ENCODE measurements around the gene NLRC5. TPM values are rescaled to one million over a fixed set of nuclear protein-coding genes. Genes with fewer than 3 reads are reported as not detected.
A peak's percentile ranks its signal among the peaks of the same experiment; 100 is the strongest.

NLRC5 gene
- total RNA-seq, 2 donors from 2014 or later, result 0.64 to 0.97 TPM

DNA sequence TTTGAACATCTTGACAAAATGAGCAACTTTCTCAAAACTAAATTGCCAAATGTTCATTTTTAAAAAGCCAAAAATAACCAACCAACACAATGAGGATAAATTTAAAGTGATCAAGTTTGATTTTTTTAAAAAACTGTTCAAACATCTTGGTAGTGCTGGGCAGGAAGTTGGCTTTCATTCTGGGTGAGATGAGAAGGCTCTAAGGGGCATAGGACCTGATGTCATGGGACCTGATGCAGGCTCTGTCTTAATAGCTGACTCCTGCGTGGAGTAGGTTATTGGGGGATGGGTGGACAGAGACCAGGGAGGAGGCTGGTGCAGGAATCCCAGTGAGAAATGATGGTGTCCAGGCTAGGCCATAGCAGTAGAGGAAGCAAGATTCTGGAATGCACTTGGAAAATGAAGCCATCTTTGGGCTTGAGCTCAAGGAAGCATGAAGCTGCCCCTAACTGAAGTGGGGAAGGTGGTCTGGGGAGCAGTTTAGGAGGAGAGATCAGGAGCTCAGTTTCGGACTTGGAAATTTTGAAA lies 20.4 kb downstream of the NLRC5 start:
- Histone ChIP-seq H3K4me3 (ENCODE audit: low read length) (no peak overlapping the region), H3K27ac (ENCODE audit: low read depth, low read length) (no peak overlapping the region), H3K9me3 (ENCODE audit: control insufficient read depth, low read length) (no peaks in the 10 kb centered on the region), H3K4me1 (ENCODE audit: control insufficient read depth, insufficient read depth, low read length) (no peaks in the 10 kb centered on the region), H3K36me3 (ENCODE audit: control insufficient read depth, insufficient read depth, low read length) (no peaks in the 10 kb centered on the region), H3K9ac (ENCODE audit: extremely low read depth, low read length, poor library complexity, severe bottlenecking) (no peak overlapping the region), H3K27me3 (ENCODE audit: control insufficient read depth, insufficient read depth, low read length, poor library complexity, severe bottlenecking) (no peaks in the 10 kb centered on the region)
- Mint-ChIP-seq H3K27ac (no peak overlapping the region), H3K4me1 (peaks cover 7% of the 10 kb centered on the region), H3K36me3 (ENCODE audit: low read depth) (no peaks in the 10 kb centered on the region), H3K4me3 (no peak overlapping the region), H3K9me3 (no peaks in the 10 kb centered on the region), H3K27me3 (ENCODE audit: insufficient read depth) (no peaks in the 10 kb centered on the region)
- DNase-seq, result no peak
- TF ChIP-seq, protein P1, sequence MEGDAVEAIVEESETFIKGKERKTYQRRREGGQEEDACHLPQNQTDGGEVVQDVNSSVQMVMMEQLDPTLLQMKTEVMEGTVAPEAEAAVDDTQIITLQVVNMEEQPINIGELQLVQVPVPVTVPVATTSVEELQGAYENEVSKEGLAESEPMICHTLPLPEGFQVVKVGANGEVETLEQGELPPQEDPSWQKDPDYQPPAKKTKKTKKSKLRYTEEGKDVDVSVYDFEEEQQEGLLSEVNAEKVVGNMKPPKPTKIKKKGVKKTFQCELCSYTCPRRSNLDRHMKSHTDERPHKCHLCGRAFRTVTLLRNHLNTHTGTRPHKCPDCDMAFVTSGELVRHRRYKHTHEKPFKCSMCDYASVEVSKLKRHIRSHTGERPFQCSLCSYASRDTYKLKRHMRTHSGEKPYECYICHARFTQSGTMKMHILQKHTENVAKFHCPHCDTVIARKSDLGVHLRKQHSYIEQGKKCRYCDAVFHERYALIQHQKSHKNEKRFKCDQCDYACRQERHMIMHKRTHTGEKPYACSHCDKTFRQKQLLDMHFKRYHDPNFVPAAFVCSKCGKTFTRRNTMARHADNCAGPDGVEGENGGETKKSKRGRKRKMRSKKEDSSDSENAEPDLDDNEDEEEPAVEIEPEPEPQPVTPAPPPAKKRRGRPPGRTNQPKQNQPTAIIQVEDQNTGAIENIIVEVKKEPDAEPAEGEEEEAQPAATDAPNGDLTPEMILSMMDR (conservative IDR thresholded peaks at IDR 0.05), result no peak
- WGBS, 2 experiments (ENCODE audit: insufficient coverage in 1 of 2, insufficient read length in 1 of 2), result 92 to 100% methylated on average over 1 to 2 of the region's 2 CpGs

DNA sequence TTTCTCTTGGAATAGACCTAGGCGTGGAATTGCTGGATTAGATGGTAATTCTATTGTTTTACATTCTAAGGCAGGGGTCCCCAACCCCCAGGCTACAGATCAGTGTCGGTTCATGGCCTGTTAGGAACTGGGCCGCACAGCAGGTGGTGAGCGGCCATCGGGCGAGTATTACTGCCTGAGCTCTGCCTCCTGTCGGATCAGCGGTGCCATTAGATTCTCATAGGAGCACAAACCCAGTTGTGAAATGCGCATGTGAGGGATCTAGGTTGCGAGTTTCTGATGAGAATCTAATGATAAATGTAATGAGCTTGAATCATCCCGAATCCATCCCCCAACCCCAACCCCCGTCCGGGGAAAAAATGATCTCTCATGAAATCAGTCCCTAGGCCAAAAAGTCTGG lies 23.0 kb downstream of the NLRC5 start:
- TF ChIP-seq, protein P1 (conservative IDR thresholded peaks at IDR 0.05), result peak; percentile 46
- no peak overlapping the region for H3K4me3 Mint-ChIP-seq
- no peaks in the 10 kb centered on the region for H3K9me3 Mint-ChIP-seq
- Histone ChIP-seq H3K4me1 (ENCODE audit: control insufficient read depth, insufficient read depth, low read length) (no peaks in the 10 kb centered on the region), H3K4me3 (ENCODE audit: low read length) (no peak overlapping the region), H3K36me3 (ENCODE audit: control insufficient read depth, insufficient read depth, low read length) (no peaks in the 10 kb centered on the region), H3K27me3 (ENCODE audit: control insufficient read depth, insufficient read depth, low read length, poor library complexity, severe bottlenecking) (no peaks in the 10 kb centered on the region), H3K9ac (ENCODE audit: extremely low read depth, low read length, poor library complexity, severe bottlenecking) (no peak overlapping the region), H3K9me3 (ENCODE audit: control insufficient read depth, low read length) (no peaks in the 10 kb centered on the region), H3K27ac (ENCODE audit: low read depth, low read length) (no peak overlapping the region)
- no peaks in the 10 kb centered on the region for H3K27me3 Mint-ChIP-seq (ENCODE audit: insufficient read depth)
- H3K36me3 Mint-ChIP-seq (ENCODE audit: low read depth), result no peaks in the 10 kb centered on the region
- 76 to 78% methylated on average over 11 to 12 of the region's 13 CpGs for WGBS, 2 experiments (ENCODE audit: insufficient coverage in 1 of 2, insufficient read length in 1 of 2)
- peaks cover 3% of the 10 kb centered on the region for H3K4me1 Mint-ChIP-seq
- H3K27ac Mint-ChIP-seq, result no peak overlapping the region
- peak; percentile 64 for DNase-seq

GRCh38 chr16:57013229-57013628 lies 23.9 kb downstream of the NLRC5 start:
- Histone ChIP-seq H3K4me1 (ENCODE audit: control insufficient read depth, insufficient read depth, low read length) (no peaks in the 10 kb centered on the region), H3K9ac (ENCODE audit: extremely low read depth, low read length, poor library complexity, severe bottlenecking) (no peak overlapping the region), H3K36me3 (ENCODE audit: control insufficient read depth, insufficient read depth, low read length) (no peaks in the 10 kb centered on the region), H3K9me3 (ENCODE audit: control insufficient read depth, low read length) (no peaks in the 10 kb centered on the region), H3K4me3 (ENCODE audit: low read length) (no peak overlapping the region), H3K27ac (ENCODE audit: low read depth, low read length) (no peak overlapping the region), H3K27me3 (ENCODE audit: control insufficient read depth, insufficient read depth, low read length, poor library complexity, severe bottlenecking) (no peaks in the 10 kb centered on the region)
- Mint-ChIP-seq H3K4me3 (no peak overlapping the region), H3K4me1 (peaks cover 3% of the 10 kb centered on the region), H3K36me3 (ENCODE audit: low read depth) (no peaks in the 10 kb centered on the region), H3K27ac (no peak overlapping the region), H3K9me3 (no peaks in the 10 kb centered on the region), H3K27me3 (ENCODE audit: insufficient read depth) (no peaks in the 10 kb centered on the region)
- DNase-seq, result no peak
- 96 to 100% methylated on average over 1 to 2 of the region's 2 CpGs for WGBS, 2 experiments (ENCODE audit: insufficient coverage in 1 of 2, insufficient read length in 1 of 2)
- TF ChIP-seq, protein P1 (conservative IDR thresholded peaks at IDR 0.05), result no peak

Measured in endodermal cell (in vitro differentiated cells).